ENCODE data around the gene UXS1. TPM values are rescaled to one million over a fixed set of nuclear protein-coding genes. Genes with fewer than 3 reads are reported as not detected.
"Not testable (repeated sequence)": the region's sequence is repeated elsewhere in the genome, so short reads cannot be mapped to it uniquely, and the experiment has no call there.

Gene UXS1
- total RNA-seq, 1 donor from 2014 or later: 38.0 TPM

DNA sequence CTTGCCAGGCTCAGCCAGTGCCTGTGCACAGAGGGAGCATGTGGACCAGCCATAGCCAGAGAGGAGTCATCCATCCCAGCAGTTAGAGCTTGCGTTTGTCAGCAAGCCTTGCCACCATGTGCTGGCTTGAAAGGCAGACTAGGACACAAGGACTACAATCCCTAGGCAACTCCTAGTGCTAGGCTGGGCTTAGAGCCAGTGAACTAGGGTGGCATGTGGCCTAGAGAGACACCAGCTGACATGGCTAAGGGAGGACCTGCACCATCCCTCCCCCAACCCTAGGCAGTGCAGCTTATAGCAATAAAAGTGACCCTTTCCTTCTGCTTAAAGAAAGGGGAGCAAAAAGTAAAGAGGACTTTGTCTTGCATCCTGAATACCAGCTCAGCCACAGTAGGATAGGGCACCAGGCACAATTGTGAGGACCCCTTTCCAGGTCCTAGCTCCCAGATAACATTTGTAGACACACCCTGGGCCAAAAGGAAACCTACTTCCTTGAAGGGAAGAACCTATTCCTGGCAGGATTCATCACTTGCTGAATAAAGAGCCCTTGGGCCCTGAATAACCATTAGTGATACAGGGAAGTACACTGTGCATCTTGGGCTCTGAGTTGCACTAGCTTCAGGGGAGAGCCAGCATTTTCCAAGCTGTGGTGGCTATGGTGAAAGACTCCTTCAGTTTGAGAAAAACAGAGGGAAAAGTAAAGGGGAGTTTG lies 38.7 kb upstream of the UXS1 start:
- H3K4me3 Mint-ChIP-seq: no peak overlapping the region
- H3K27me3 Mint-ChIP-seq (ENCODE audit: insufficient read depth, low read depth): peaks cover 2% of the 10 kb centered on the region
- peaks cover 2% of the 10 kb centered on the region for H3K36me3 Mint-ChIP-seq
- no peaks in the 10 kb centered on the region for H3K4me1 ChIP-seq
- no peak overlapping the region for H3K4me2 ChIP-seq
- H3K4me3 ChIP-seq: no peak overlapping the region
- DNase-seq (ENCODE audit: low spot score): no peak
- H3K9me3 ChIP-seq (ENCODE audit: low read depth): peaks cover 16% of the 10 kb centered on the region
- no peaks in the 10 kb centered on the region for H3K27me3 ChIP-seq
- no peaks in the 10 kb centered on the region for H4K20me1 ChIP-seq (ENCODE audit: low read depth)
- H3K36me3 ChIP-seq: no peaks in the 10 kb centered on the region
- no peaks in the 10 kb centered on the region for H3K79me2 ChIP-seq (ENCODE audit: low read depth)
- TF ChIP-seq EZH2 (IDR thresholded peaks at IDR 0.05) (no peak), EZH2phosphoT487 (IDR thresholded peaks at IDR 0.05) (no peak)
- TF ChIP-seq, protein P1, sequence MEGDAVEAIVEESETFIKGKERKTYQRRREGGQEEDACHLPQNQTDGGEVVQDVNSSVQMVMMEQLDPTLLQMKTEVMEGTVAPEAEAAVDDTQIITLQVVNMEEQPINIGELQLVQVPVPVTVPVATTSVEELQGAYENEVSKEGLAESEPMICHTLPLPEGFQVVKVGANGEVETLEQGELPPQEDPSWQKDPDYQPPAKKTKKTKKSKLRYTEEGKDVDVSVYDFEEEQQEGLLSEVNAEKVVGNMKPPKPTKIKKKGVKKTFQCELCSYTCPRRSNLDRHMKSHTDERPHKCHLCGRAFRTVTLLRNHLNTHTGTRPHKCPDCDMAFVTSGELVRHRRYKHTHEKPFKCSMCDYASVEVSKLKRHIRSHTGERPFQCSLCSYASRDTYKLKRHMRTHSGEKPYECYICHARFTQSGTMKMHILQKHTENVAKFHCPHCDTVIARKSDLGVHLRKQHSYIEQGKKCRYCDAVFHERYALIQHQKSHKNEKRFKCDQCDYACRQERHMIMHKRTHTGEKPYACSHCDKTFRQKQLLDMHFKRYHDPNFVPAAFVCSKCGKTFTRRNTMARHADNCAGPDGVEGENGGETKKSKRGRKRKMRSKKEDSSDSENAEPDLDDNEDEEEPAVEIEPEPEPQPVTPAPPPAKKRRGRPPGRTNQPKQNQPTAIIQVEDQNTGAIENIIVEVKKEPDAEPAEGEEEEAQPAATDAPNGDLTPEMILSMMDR (IDR thresholded peaks at IDR 0.05): no peak
- H2AFZ ChIP-seq (replicated peaks): no peak overlapping the region
- no peaks in the 10 kb centered on the region for H3F3A ChIP-seq (ENCODE audit: low read depth)
- peaks cover 29% of the 10 kb centered on the region for H3K9me3 Mint-ChIP-seq
- no peak overlapping the region for H3K27ac Mint-ChIP-seq
- H3K4me1 Mint-ChIP-seq: no peaks in the 10 kb centered on the region
- H3K9ac ChIP-seq: no peak overlapping the region
- no peak overlapping the region for H3K27ac ChIP-seq

DNA sequence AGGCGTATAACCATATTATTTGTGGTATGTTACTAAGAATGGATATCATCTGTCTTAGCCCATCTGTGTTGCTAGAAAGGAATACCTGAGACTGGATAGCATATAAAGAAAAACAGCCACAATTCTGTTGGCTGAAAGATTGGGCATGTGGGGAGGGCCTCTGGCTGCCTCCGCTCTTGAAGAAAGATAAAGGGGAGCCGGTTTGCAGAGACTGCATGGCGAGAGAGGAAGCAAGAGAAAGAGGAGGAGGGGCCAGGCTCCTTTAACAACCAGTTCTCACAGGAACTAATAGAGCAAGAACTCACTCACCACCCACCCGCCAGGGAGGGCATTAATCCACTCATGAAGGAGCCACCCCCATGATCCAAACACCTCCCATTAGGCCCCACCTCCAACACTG lies 29.2 kb upstream of the UXS1 start:
- no peaks in the 10 kb centered on the region for H3K4me1 Mint-ChIP-seq
- Histone ChIP-seq H3K4me3 (no peak overlapping the region), H3K79me2 (ENCODE audit: low read depth) (no peaks in the 10 kb centered on the region), H3K36me3 (no peaks in the 10 kb centered on the region), H4K20me1 (ENCODE audit: low read depth) (no peaks in the 10 kb centered on the region), H3K27me3 (no peaks in the 10 kb centered on the region), H2AFZ (replicated peaks) (peak overlapping the region; percentile 44), H3K9me3 (ENCODE audit: low read depth) (no peaks in the 10 kb centered on the region), H3F3A (ENCODE audit: low read depth) (no peaks in the 10 kb centered on the region), H3K4me2 (no peak overlapping the region), H3K27ac (no peak overlapping the region), H3K9ac (no peak overlapping the region), H3K4me1 (no peaks in the 10 kb centered on the region)
- peak; percentile 11 for DNase-seq (ENCODE audit: low spot score)
- no peak overlapping the region for H3K27ac Mint-ChIP-seq
- H3K4me3 Mint-ChIP-seq: no peak overlapping the region
- peaks cover 3% of the 10 kb centered on the region for H3K9me3 Mint-ChIP-seq
- H3K36me3 Mint-ChIP-seq: no peaks in the 10 kb centered on the region
- peaks cover 2% of the 10 kb centered on the region for H3K27me3 Mint-ChIP-seq (ENCODE audit: insufficient read depth, low read depth)
- TF ChIP-seq EZH2 (IDR thresholded peaks at IDR 0.05) (no peak), EZH2phosphoT487 (IDR thresholded peaks at IDR 0.05) (no peak)
- TF ChIP-seq, protein P1 (IDR thresholded peaks at IDR 0.05): no peak

DNA sequence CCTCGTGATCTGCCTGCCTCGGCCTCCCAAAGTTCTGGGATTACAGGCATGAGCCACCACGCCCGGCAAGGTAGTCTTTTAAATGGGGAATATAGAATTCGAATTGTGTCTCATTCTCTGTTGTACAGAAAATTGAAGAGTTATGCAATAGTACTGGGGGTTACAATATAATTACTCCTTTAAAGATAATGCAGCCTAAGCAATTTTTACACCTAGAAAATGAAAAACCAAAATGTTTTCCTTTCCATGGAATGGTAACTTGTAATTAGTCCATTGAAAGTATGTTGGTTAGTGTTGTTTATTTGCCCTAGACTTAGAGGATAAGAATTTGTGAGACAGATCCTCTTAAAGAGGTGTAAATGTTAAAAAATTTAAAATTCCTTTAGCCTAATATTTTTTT lies 28.0 kb upstream of the UXS1 start:
- H3K27ac Mint-ChIP-seq; H3K36me3 ChIP-seq; H4K20me1 ChIP-seq (ENCODE audit: low read depth); H3K9ac ChIP-seq; H3K4me3 Mint-ChIP-seq; H2AFZ ChIP-seq (replicated peaks); H3K4me2 ChIP-seq; H3K4me1 ChIP-seq; H3K27me3 ChIP-seq; H3K27me3 Mint-ChIP-seq (ENCODE audit: insufficient read depth, low read depth); H3K36me3 Mint-ChIP-seq; H3K79me2 ChIP-seq (ENCODE audit: low read depth); DNase-seq (ENCODE audit: low spot score); H3K9me3 ChIP-seq (ENCODE audit: low read depth); H3K4me3 ChIP-seq; H3K27ac ChIP-seq; H3K9me3 Mint-ChIP-seq; H3K4me1 Mint-ChIP-seq; H3F3A ChIP-seq (ENCODE audit: low read depth): not testable (repeated sequence)

DNA sequence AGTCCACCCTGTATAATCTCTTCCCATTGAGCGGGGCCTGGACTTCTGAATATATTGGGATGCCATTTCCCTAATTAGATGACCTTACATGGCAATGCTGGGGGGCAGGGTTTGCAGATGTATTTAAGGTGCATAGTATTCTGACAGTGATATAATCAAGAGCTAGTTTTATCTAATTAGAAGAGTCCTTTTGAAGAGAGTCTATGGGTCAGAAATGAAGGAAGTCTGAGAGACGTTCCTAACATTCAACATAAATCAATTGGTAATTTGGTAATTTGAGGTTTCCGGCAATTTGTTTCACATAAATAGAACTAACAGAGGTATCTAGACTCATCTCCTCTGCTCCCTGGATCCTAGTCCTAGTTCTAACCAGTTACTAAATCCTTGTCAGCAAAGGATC lies 25.7 kb upstream of the UXS1 start:
- peaks cover 3% of the 10 kb centered on the region for H3K9me3 Mint-ChIP-seq
- no peak for DNase-seq (ENCODE audit: low spot score)
- H4K20me1 ChIP-seq (ENCODE audit: low read depth): no peaks in the 10 kb centered on the region
- H3K9ac ChIP-seq: no peak overlapping the region
- H3K27me3 ChIP-seq: no peaks in the 10 kb centered on the region
- no peak overlapping the region for H3K4me3 ChIP-seq
- H3K36me3 ChIP-seq: no peaks in the 10 kb centered on the region
- H3F3A ChIP-seq (ENCODE audit: low read depth): no peaks in the 10 kb centered on the region
- H3K27me3 Mint-ChIP-seq (ENCODE audit: insufficient read depth, low read depth): peaks cover 2% of the 10 kb centered on the region
- no peaks in the 10 kb centered on the region for H3K79me2 ChIP-seq (ENCODE audit: low read depth)
- TF ChIP-seq EZH2phosphoT487 (IDR thresholded peaks at IDR 0.05) (no peak), EZH2 (IDR thresholded peaks at IDR 0.05) (no peak)
- TF ChIP-seq, protein P1 (IDR thresholded peaks at IDR 0.05): no peak
- no peaks in the 10 kb centered on the region for H3K36me3 Mint-ChIP-seq
- no peaks in the 10 kb centered on the region for H3K4me1 ChIP-seq
- no peak overlapping the region for H3K4me2 ChIP-seq
- H3K9me3 ChIP-seq (ENCODE audit: low read depth): no peaks in the 10 kb centered on the region
- peak overlapping the region; percentile 50 for H2AFZ ChIP-seq (replicated peaks)
- H3K4me3 Mint-ChIP-seq: no peak overlapping the region
- H3K27ac ChIP-seq: no peak overlapping the region
- no peaks in the 10 kb centered on the region for H3K4me1 Mint-ChIP-seq
- no peak overlapping the region for H3K27ac Mint-ChIP-seq

DNA sequence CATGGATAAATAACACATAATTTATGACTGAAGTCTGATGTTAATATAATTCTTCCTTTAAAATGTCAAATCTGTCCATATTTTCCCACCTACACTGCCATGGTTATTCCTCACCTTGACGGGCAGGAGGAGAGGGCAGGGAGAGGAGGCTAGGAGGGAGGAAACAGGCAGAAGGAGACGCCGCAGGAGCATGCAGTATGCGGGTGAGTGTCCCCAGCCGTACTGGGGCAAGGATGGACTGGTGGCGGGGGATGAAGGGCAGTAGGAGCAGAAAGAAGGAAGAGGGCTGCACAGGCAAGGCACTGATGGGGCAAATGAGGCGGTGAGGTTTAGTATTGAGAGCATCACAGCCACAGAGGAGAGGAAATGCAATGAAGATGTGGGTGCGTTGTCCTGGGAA lies 25.1 kb upstream of the UXS1 start:
- H3F3A ChIP-seq (ENCODE audit: low read depth): not testable (repeated sequence)

More for the DNA sequence above, 25.1 kb upstream of the UXS1 start:
- not testable (repeated sequence) for H3K4me3 ChIP-seq; H3K36me3 ChIP-seq; H3K36me3 Mint-ChIP-seq; DNase-seq (ENCODE audit: low spot score); H3K4me1 Mint-ChIP-seq; H3K4me1 ChIP-seq; H3K27ac ChIP-seq; H3K4me2 ChIP-seq; H3K79me2 ChIP-seq (ENCODE audit: low read depth); H3K9me3 Mint-ChIP-seq; H3K27me3 ChIP-seq; H3K27ac Mint-ChIP-seq; H3K27me3 Mint-ChIP-seq (ENCODE audit: insufficient read depth, low read depth); H3K9me3 ChIP-seq (ENCODE audit: low read depth); H3K9ac ChIP-seq; H3K4me3 Mint-ChIP-seq; H4K20me1 ChIP-seq (ENCODE audit: low read depth)
- H2AFZ ChIP-seq (replicated peaks): peak overlapping the region; percentile 50

All from neural progenitor cell (in vitro differentiated cells).